Measurements from ENCODE around the gene RAB33A.

GRCh38 chrX:130176354-130176776 is 4.6 kb downstream of the RAB33A start:
- no peak for TF ChIP-seq CTCF (IDR thresholded peaks at IDR 0.05; ENCODE audit: extremely low read depth in 1 of 2, insufficient read depth in 1 of 2, low read depth in 1 of 2, low read length in 2 of 2)
- TF ChIP-seq POLR2AphosphoS5 (IDR thresholded peaks at IDR 0.05; ENCODE audit: insufficient read depth, low read depth, low read length): no peak
- no peak for TF ChIP-seq MAX (IDR thresholded peaks at IDR 0.05; ENCODE audit: insufficient read depth, insufficient read length)
- TF ChIP-seq POLR2A (IDR thresholded peaks at IDR 0.05; ENCODE audit: low read depth, low read length): no peak
- no peak for TF ChIP-seq MYC (IDR thresholded peaks at IDR 0.05; ENCODE audit: low read depth, low read length)
- no peak for TF ChIP-seq JUN (IDR thresholded peaks at IDR 0.05; ENCODE audit: borderline replicate concordance, insufficient read depth, insufficient read length, low read depth)
